HCT116 (cell line): ENCODE data around the gene DPP10. TPM values are rescaled to one million over a fixed set of nuclear protein-coding genes. Genes with fewer than 3 reads are reported as not detected.

ENCODE experiments used
- ATAC-seq: fragments of 200-7000 bp; cut with Tn5 transposase; 2 replicates; pipeline ENCODE4 v1.9.1; 2020; ENCODE audit warnings: mild to moderate bottlenecking, moderate library complexity
- BruUV-seq: library from RNA; stranded (reverse); fragments of 400-500 nt; replicated peaks from 2 replicates; lab custom pipeline; 2021; lab: Mats Ljungman, UMichigan
- CTCF ChIA-PET: fragments of 300-600 bp; sonication (Branson Sonifier 250); formaldehyde crosslinking; loops from one replicate; lab custom pipeline; 2021; ENCODE audit warnings: antibody characterized with exemption; lab: Charles Lee
- POLR2A ChIA-PET: fragments of 300-600, 350-600 bp; sonication (Branson Sonifier 250); formaldehyde crosslinking; loops from one replicate; lab custom pipeline; 2021; ENCODE audit warnings: antibody characterized with exemption; lab: Charles Lee
- RAD21 ChIA-PET, 2 experiments: fragments of 300-600 bp; sonication (Branson Sonifier 250); formaldehyde crosslinking; loops; one replicate each; lab custom pipeline; 2023; ENCODE audit warnings: low total read pairs in 2 of 2; ENCODE audit not compliant: uncharacterized antibody in 2 of 2, unreplicated experiment in 2 of 2, low non-redundant PET in 1 of 2; lab: Charles Lee
- DNase-seq: peaks from one replicate; pipeline ENCODE4 v3.0.0-alpha.2; 2010; ENCODE audit warnings: low read depth, low spot score
- H2AFZ ChIP-seq: fragments of 200-600 bp; shearing (Covaris generic), sonication (generic); 2 replicates; pipeline ENCODE4 v1.6.1; 2017; ENCODE audit warnings: low read depth, mixed run types, mixed read lengths, antibody characterized with exemption, low read length; ENCODE audit not compliant: poor library complexity, severe bottlenecking
- H3K27ac ChIP-seq: 2 replicates; pipeline ENCODE4 v1.5.1; 2012; ENCODE audit warnings: low read depth, low read length
- H3K27me3 ChIP-seq: fragments of 200-600 bp; sonication (generic); 2 replicates; pipeline ENCODE4 v1.6.1; 2016; ENCODE audit warnings: mixed run types, low read length, mixed read lengths; ENCODE audit not compliant: insufficient read depth
- H3K36me3 ChIP-seq, 2 experiments: fragments of 200-500 bp in 1 of 2; fragments of 200-600 bp in 1 of 2; sonication (Bioruptor generic) in 1 of 2; sonication (generic) in 1 of 2; 2 replicates each; pipeline versions ENCODE4 v1.5.1 to v1.6.1; 2014 to 2016; ENCODE audit warnings: low read length in 2 of 2, inconsistent platforms in 1 of 2, mixed read lengths in 1 of 2, mixed run types in 1 of 2; ENCODE audit not compliant: insufficient read depth in 2 of 2, control insufficient read depth in 1 of 2
- H3K4me1 ChIP-seq, 2 experiments: fragments of 200-600 bp in 1 of 2; sonication (generic) in 1 of 2; 2 replicates each; pipeline versions ENCODE4 v1.5.1 to v1.6.1; 2012 to 2017; ENCODE audit warnings: low read length in 2 of 2, inconsistent platforms in 1 of 2, mild to moderate bottlenecking in 1 of 2, mixed read lengths in 1 of 2, mixed run types in 1 of 2, moderate library complexity in 1 of 2; ENCODE audit not compliant: insufficient read depth in 2 of 2, control insufficient read depth in 1 of 2
- H3K4me2 ChIP-seq: fragments of 200-600 bp; sonication (generic); 2 replicates; pipeline ENCODE4 v1.6.1; 2017; ENCODE audit warnings: mixed run types, low read length, mixed read lengths
- H3K4me3 ChIP-seq, 2 experiments: fragments of 200-600 bp in 1 of 2; sonication (generic) in 1 of 2; replicated peaks in 1 of 2; 2 replicates each; pipeline ENCODE4 v1.5.1; 2011 to 2016; ENCODE audit warnings: low read length in 2 of 2, control low read depth in 1 of 2, low read depth in 1 of 2, mild to moderate bottlenecking in 1 of 2, mixed read lengths in 1 of 2, mixed run types in 1 of 2
- H3K79me2 ChIP-seq: fragments of 200-600 bp; sonication (generic); 2 replicates; pipeline ENCODE4 v1.6.1; 2017; ENCODE audit warnings: mild to moderate bottlenecking, mixed run types, low read length, moderate library complexity, mixed read lengths; ENCODE audit not compliant: insufficient read depth
- H3K9ac ChIP-seq: fragments of 200-600 bp; sonication (generic); 2 replicates; pipeline ENCODE4 v1.6.1; 2016; ENCODE audit warnings: low read length, mixed read lengths
- H3K9me2 ChIP-seq: fragments of 200-600 bp; sonication (generic), shearing (Covaris generic); 2 replicates; pipeline ENCODE4 v1.6.1; 2017; ENCODE audit warnings: mixed run types, mild to moderate bottlenecking, moderate library complexity; ENCODE audit not compliant: insufficient read depth
- H3K9me3 ChIP-seq, 2 experiments: fragments of 200-500 bp in 1 of 2; fragments of 200-600 bp in 1 of 2; sonication (Bioruptor generic) in 1 of 2; sonication (generic) in 1 of 2; 2 replicates each; pipeline ENCODE4 v1.6.1; 2014 to 2017; ENCODE audit warnings: low read length in 2 of 2, mixed read lengths in 2 of 2, inconsistent platforms in 1 of 2, low read depth in 1 of 2, mild to moderate bottlenecking in 1 of 2, mixed run types in 1 of 2, moderate library complexity in 1 of 2; ENCODE audit not compliant: control insufficient read depth in 1 of 2, insufficient read depth in 1 of 2
- H4K20me1 ChIP-seq: fragments of 200-600 bp; sonication (generic), shearing (Covaris generic); 2 replicates; pipeline ENCODE4 v1.6.1; 2017; ENCODE audit warnings: mixed run types, mild to moderate bottlenecking, moderate library complexity; ENCODE audit not compliant: insufficient read depth
- EGR1 ChIP-seq: IDR thresholded peaks from 2 replicates; pipeline ENCODE4 v1.6.1; 2012; ENCODE audit warnings: low read depth
- ELF1 ChIP-seq: IDR thresholded peaks from 2 replicates; pipeline ENCODE4 v1.6.1; 2012; ENCODE audit warnings: low read depth, borderline replicate concordance
- EZH2 ChIP-seq: fragments of 200-600 bp; sonication (generic); IDR thresholded peaks from 2 replicates; pipeline ENCODE4 v1.6.1; 2017; ENCODE audit warnings: antibody characterized with exemption, mixed run types
- EZH2phosphoT487 ChIP-seq: fragments of 200-600 bp; IDR thresholded peaks from 2 replicates; pipeline ENCODE4 v1.6.1; 2018; ENCODE audit warnings: antibody characterized with exemption, borderline replicate concordance
- FOSL1 ChIP-seq: IDR thresholded peaks from 2 replicates; pipeline ENCODE4 v1.6.1; 2012; ENCODE audit warnings: low read depth
- POLR2AphosphoS5 ChIP-seq: IDR thresholded peaks from 2 replicates; pipeline ENCODE4 v1.6.1; 2011; ENCODE audit warnings: mild to moderate bottlenecking, low read depth, low read length, moderate library complexity
- RAD21 ChIP-seq: IDR thresholded peaks from 2 replicates; pipeline ENCODE4 v1.6.1; 2012; ENCODE audit warnings: low read depth, mild to moderate bottlenecking
- SIN3A ChIP-seq: IDR thresholded peaks from 2 replicates; pipeline ENCODE4 v1.6.1; 2012; ENCODE audit warnings: low read depth
- SP1 ChIP-seq: IDR thresholded peaks from 2 replicates; pipeline ENCODE4 v1.6.1; 2012; ENCODE audit warnings: low read depth
- YY1 ChIP-seq: IDR thresholded peaks from 2 replicates; pipeline ENCODE4 v1.6.1; 2011; ENCODE audit warnings: low read length, low read depth, moderate library complexity, mild to moderate bottlenecking; ENCODE audit not compliant: insufficient replicate concordance; ENCODE audit errors: extremely low read depth
- ZNF274 ChIP-seq: fragments of 200-500 bp; sonication (Bioruptor generic); IDR thresholded peaks from 2 replicates; pipeline ENCODE4 v1.6.1; 2014; ENCODE audit warnings: mild to moderate bottlenecking, low read depth, low read length, inconsistent platforms
- intact Hi-C: fragments of 100-400 bp; cut with micrococcal nuclease; formaldehyde crosslinking; loops from 2 replicates; pipeline ENCODE4 v1.10.0; 2022
- total RNA-seq: library from RNA; stranded (reverse); gene quantifications from one replicate; pipeline ENCODE4 v1.2.1, GENCODE V29; 2021; ENCODE audit not compliant: unreplicated experiment
- TF ChIP-seq, protein P1 (sequence below): IDR thresholded peaks from 2 replicates; pipeline ENCODE4 v1.6.1; 2011; ENCODE audit warnings: mild to moderate bottlenecking, low read length, moderate library complexity; ENCODE audit not compliant: insufficient replicate concordance; ENCODE audit errors: extremely low read depth
- TF ChIP-seq, protein P2 (sequence below), 3 experiments: fragments of 200-600 bp in 1 of 3; sonication (generic) in 1 of 3; IDR thresholded peaks in 2 of 3; conservative IDR thresholded peaks in 1 of 3; 2 replicates each; pipeline ENCODE4 v1.5.1; 2012 to 2017; ENCODE audit warnings: low read depth in 2 of 3, low read length in 2 of 3, antibody characterized with exemption in 1 of 3, borderline replicate concordance in 1 of 3, control low read depth in 1 of 3, mild to moderate bottlenecking in 1 of 3, mixed read lengths in 1 of 3, mixed run types in 1 of 3, moderate library complexity in 1 of 3; ENCODE audit not compliant: insufficient read depth in 1 of 3
- TF ChIP-seq, protein P3 (sequence below): IDR thresholded peaks from 2 replicates; pipeline ENCODE4 v1.6.1; 2012
- TF ChIP-seq, protein P4 (sequence below): IDR thresholded peaks from 2 replicates; pipeline ENCODE4 v1.6.1; 2012

Gene DPP10
- total RNA-seq, 1 experiment from 2014 or later: not detected

DNA sequence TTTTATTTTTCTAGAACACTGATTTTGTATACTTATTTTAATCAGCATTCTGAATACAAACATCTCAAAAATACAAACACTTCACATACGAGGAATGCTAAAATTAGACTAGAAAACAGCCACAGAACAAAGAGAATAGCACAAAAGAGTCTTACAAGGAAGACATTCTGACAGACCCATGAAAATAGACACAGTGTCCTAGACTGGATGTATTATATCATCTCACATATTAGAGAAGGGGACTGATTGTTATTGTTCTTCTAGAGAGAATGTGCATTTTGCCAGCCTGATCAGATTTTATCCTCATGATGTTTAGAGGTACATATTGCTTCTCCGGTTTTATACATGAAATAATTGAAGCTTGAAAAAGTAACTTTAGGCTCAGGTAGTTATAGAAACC is 357.9 kb downstream of the DPP10 start:
- no peak overlapping the region for H3K9ac ChIP-seq
- H3K36me3 ChIP-seq: no peaks in the 10 kb centered on the region
- intact Hi-C loops: no loop called here
- peaks cover 7 to 20% of the 10 kb centered on the region in 2 experiments; a peak in 2 of 4 replicates for H3K9me3 ChIP-seq
- no peaks in the 10 kb centered on the region for H4K20me1 ChIP-seq
- H3K79me2 ChIP-seq: no peaks in the 10 kb centered on the region
- no peaks in the 10 kb centered on the region for H3K27me3 ChIP-seq
- no peak overlapping the region for H3K27ac ChIP-seq
- no peak overlapping the region for H3K4me2 ChIP-seq
- no peak overlapping the region for H2AFZ ChIP-seq
- RAD21 ChIA-PET: no interaction called here
- TF ChIP-seq, protein P1, sequence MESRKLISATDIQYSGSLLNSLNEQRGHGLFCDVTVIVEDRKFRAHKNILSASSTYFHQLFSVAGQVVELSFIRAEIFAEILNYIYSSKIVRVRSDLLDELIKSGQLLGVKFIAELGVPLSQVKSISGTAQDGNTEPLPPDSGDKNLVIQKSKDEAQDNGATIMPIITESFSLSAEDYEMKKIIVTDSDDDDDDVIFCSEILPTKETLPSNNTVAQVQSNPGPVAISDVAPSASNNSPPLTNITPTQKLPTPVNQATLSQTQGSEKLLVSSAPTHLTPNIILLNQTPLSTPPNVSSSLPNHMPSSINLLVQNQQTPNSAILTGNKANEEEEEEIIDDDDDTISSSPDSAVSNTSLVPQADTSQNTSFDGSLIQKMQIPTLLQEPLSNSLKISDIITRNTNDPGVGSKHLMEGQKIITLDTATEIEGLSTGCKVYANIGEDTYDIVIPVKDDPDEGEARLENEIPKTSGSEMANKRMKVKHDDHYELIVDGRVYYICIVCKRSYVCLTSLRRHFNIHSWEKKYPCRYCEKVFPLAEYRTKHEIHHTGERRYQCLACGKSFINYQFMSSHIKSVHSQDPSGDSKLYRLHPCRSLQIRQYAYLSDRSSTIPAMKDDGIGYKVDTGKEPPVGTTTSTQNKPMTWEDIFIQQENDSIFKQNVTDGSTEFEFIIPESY: no peak
- TF ChIP-seq, protein P2, sequence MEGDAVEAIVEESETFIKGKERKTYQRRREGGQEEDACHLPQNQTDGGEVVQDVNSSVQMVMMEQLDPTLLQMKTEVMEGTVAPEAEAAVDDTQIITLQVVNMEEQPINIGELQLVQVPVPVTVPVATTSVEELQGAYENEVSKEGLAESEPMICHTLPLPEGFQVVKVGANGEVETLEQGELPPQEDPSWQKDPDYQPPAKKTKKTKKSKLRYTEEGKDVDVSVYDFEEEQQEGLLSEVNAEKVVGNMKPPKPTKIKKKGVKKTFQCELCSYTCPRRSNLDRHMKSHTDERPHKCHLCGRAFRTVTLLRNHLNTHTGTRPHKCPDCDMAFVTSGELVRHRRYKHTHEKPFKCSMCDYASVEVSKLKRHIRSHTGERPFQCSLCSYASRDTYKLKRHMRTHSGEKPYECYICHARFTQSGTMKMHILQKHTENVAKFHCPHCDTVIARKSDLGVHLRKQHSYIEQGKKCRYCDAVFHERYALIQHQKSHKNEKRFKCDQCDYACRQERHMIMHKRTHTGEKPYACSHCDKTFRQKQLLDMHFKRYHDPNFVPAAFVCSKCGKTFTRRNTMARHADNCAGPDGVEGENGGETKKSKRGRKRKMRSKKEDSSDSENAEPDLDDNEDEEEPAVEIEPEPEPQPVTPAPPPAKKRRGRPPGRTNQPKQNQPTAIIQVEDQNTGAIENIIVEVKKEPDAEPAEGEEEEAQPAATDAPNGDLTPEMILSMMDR (IDR thresholded peaks at IDR 0.05 in 2 of 3, conservative IDR thresholded peaks at IDR 0.05 in 1 of 3; ENCODE audit: borderline replicate concordance in 1 of 3, insufficient read depth in 1 of 3, low read depth in 2 of 3, low read length in 2 of 3): no peak
- TF ChIP-seq, protein P3, sequence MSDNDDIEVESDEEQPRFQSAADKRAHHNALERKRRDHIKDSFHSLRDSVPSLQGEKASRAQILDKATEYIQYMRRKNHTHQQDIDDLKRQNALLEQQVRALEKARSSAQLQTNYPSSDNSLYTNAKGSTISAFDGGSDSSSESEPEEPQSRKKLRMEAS: no peak
- TF ChIP-seq ZNF274 (no peak), POLR2AphosphoS5 (no peak), EZH2 (no peak), EGR1 (no peak), SP1 (no peak), ELF1 (no peak), EZH2phosphoT487 (no peak), SIN3A (no peak), RAD21 (no peak), YY1 (no peak), FOSL1 (no peak)
- TF ChIP-seq, protein P4, sequence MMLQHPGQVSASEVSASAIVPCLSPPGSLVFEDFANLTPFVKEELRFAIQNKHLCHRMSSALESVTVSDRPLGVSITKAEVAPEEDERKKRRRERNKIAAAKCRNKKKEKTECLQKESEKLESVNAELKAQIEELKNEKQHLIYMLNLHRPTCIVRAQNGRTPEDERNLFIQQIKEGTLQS: no peak
- no peak for DNase-seq
- no peaks in the 10 kb centered on the region for H3K9me2 ChIP-seq
- no peaks in the 10 kb centered on the region for H3K4me1 ChIP-seq
- no peak for ATAC-seq
- CTCF ChIA-PET: no interaction called here
- H3K4me3 ChIP-seq: no peak overlapping the region
- no TSS peak for BruUV-seq
- POLR2A ChIA-PET: no interaction called here
